Upper lobe of left lung (tissue), 4 donors: ENCODE results near the gene DGLUCY.

Source experiments
- EP300 ChIP-seq, 4 donors: sonication (generic); formaldehyde crosslinking; IDR thresholded peaks; one replicate each; pipeline ENCODE4 v1.5.1; 2017; ENCODE audit warnings: antibody characterized with exemption in 4 of 4, control low read depth in 2 of 4
- POLR2A ChIP-seq, 4 donors: fragments of 450-650 bp; IDR thresholded peaks; one replicate each; pipeline ENCODE4 v1.5.1; 2016 to 2017; ENCODE audit warnings: antibody characterized with exemption in 4 of 4, mild to moderate bottlenecking in 2 of 4
- POLR2AphosphoS5 ChIP-seq, 2 donors: sonication (generic); formaldehyde crosslinking; IDR thresholded peaks; one replicate each; pipeline ENCODE4 v1.5.1; 2017; ENCODE audit warnings: antibody characterized with exemption in 2 of 2
- TF ChIP-seq, protein P1 (sequence below), 6 experiments: fragments of 450-650 bp in 4 of 6; fragments of 200-600 bp in 2 of 6; sonication (generic) in 2 of 6; IDR thresholded peaks; one replicate each; pipeline ENCODE4 v1.5.1; 2016 to 2019; ENCODE audit warnings: antibody characterized with exemption in 6 of 6

DNA sequence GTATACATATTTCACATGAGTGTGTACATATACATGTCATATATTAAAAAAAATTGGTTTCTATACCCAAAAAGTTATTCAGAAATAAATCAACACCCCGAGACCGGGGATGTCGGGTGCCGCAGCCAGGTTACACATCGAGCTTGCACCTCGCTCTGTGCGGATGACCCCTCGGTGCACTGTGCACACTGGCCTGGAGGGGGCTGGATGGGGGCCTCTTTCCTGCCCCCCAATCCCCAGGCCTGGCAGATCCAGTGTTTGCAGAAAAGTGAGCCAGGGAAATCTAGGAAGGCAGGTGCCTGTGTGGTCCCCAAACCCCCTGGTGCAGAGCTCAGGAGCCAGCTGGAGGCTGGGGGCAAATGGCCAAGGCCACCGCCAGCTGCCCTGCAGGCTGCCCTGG lies 157.8 kb downstream of the DGLUCY start:
- TF ChIP-seq, protein P1, sequence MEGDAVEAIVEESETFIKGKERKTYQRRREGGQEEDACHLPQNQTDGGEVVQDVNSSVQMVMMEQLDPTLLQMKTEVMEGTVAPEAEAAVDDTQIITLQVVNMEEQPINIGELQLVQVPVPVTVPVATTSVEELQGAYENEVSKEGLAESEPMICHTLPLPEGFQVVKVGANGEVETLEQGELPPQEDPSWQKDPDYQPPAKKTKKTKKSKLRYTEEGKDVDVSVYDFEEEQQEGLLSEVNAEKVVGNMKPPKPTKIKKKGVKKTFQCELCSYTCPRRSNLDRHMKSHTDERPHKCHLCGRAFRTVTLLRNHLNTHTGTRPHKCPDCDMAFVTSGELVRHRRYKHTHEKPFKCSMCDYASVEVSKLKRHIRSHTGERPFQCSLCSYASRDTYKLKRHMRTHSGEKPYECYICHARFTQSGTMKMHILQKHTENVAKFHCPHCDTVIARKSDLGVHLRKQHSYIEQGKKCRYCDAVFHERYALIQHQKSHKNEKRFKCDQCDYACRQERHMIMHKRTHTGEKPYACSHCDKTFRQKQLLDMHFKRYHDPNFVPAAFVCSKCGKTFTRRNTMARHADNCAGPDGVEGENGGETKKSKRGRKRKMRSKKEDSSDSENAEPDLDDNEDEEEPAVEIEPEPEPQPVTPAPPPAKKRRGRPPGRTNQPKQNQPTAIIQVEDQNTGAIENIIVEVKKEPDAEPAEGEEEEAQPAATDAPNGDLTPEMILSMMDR (IDR thresholded peaks at IDR 0.05): no peak
- TF ChIP-seq EP300 (IDR thresholded peaks at IDR 0.05) (no peak), POLR2A (IDR thresholded peaks at IDR 0.05) (no peak), POLR2AphosphoS5 (IDR thresholded peaks at IDR 0.05) (no peak)
